Gastroesophageal sphincter (tissue), 3 donors: ENCODE results near the gene DCAF11.

ENCODE experiments used
- CTCF ChIP-seq, 4 experiments: fragments of 200-600 bp in 2 of 4; fragments of 450-650 bp in 2 of 4; sonication (generic) in 1 of 4; IDR thresholded peaks; one replicate each; pipeline ENCODE4 v1.5.1; 2017 to 2019; ENCODE audit warnings: antibody characterized with exemption in 4 of 4, mild to moderate bottlenecking in 2 of 4, moderate library complexity in 2 of 4
- POLR2A ChIP-seq, 2 donors: fragments of 450-650 bp; IDR thresholded peaks; one replicate each; pipeline ENCODE4 v1.6.1; 2017; ENCODE audit warnings: antibody characterized with exemption in 2 of 2, mild to moderate bottlenecking in 2 of 2, moderate library complexity in 1 of 2

GRCh38 chr14:24151404-24152080 is 37.0 kb downstream of the DCAF11 start:
- TF ChIP-seq CTCF (IDR thresholded peaks at IDR 0.05) (no peak), POLR2A (IDR thresholded peaks at IDR 0.05) (peak in 1 of 2 donors; percentile 11)
